IMR-90 (cell line): ENCODE results near the gene ANK2. TPM values are rescaled to one million over a fixed set of nuclear protein-coding genes. Genes with fewer than 3 reads are reported as not detected.

Source experiments
- ATAC-seq: fragments of 200-7000 bp; cut with Tn5 transposase; 2 replicates; pipeline ENCODE4 v1.9.1; 2020; ENCODE audit warnings: low read depth, mild to moderate bottlenecking, moderate library complexity
- BruUV-seq: library from RNA; stranded (reverse); fragments of 400-500 nt; replicated peaks from 2 replicates; lab custom pipeline; 2021; lab: Mats Ljungman, UMichigan
- CTCF ChIA-PET: fragments of 300-600 bp; formaldehyde crosslinking; extraction: SDS; loops from one replicate; lab custom pipeline; 2021; ENCODE audit warnings: antibody characterized with exemption; lab: Yijun Ruan, JAX
- POLR2A ChIA-PET: fragments of 300-600 bp; sonication (Branson Sonifier 250); formaldehyde crosslinking; loops from one replicate; lab custom pipeline; 2022; ENCODE audit warnings: antibody characterized with exemption; ENCODE audit not compliant: unreplicated experiment; lab: Charles Lee
- DNase-seq: peaks from one replicate; pipeline ENCODE4 v3.0.0; 2013
- H2AFZ ChIP-seq: replicated peaks from 2 replicates; pipeline ENCODE3; 2013; ENCODE audit warnings: low read length, mild to moderate bottlenecking; ENCODE audit not compliant: poor library complexity
- H2AK5ac ChIP-seq: 2 replicates; pipeline ENCODE4 v1.6.1; 2013; ENCODE audit warnings: low read depth, low read length, inconsistent platforms
- H2AK9ac ChIP-seq: replicated peaks from 2 replicates; pipeline ENCODE3; 2013; ENCODE audit warnings: mild to moderate bottlenecking, low read depth, low read length, moderate library complexity; ENCODE audit not compliant: poor library complexity
- H2BK120ac ChIP-seq: 2 replicates; pipeline ENCODE4 v1.6.1; 2013; ENCODE audit warnings: low read depth, low read length, inconsistent platforms
- H2BK15ac ChIP-seq: 3 replicates; pipeline ENCODE4 v1.6.1; 2013; ENCODE audit warnings: low read depth, low read length, inconsistent platforms
- H2BK20ac ChIP-seq: 2 replicates; pipeline ENCODE4 v1.6.1; 2013; ENCODE audit warnings: low read depth, mild to moderate bottlenecking, inconsistent platforms, low read length, moderate library complexity
- H2BK5ac ChIP-seq: 2 replicates; pipeline ENCODE4 v1.6.1; 2013; ENCODE audit warnings: mild to moderate bottlenecking, low read depth, low read length, inconsistent platforms; ENCODE audit not compliant: poor library complexity, severe bottlenecking
- H3K14ac ChIP-seq: replicated peaks from 2 replicates; pipeline ENCODE4 v1.6.1; 2013; ENCODE audit warnings: low read depth, low read length, inconsistent platforms
- H3K18ac ChIP-seq: 2 replicates; pipeline ENCODE4 v1.6.1; 2013; ENCODE audit warnings: low read depth, low read length, control low read depth
- H3K23ac ChIP-seq: 2 replicates; pipeline ENCODE4 v1.6.1; 2013; ENCODE audit warnings: low read depth, low read length, inconsistent platforms
- H3K27ac ChIP-seq: 2 replicates; pipeline ENCODE4 v1.5.1; 2013; ENCODE audit warnings: mild to moderate bottlenecking, control low read depth, low read length; ENCODE audit not compliant: insufficient read depth
- H3K27me3 ChIP-seq: 2 replicates; pipeline ENCODE4 v1.6.1; 2013; ENCODE audit warnings: low read length; ENCODE audit not compliant: control insufficient read depth, insufficient read depth
- H3K36me3 ChIP-seq: 2 replicates; pipeline ENCODE4 v1.6.1; 2013; ENCODE audit warnings: low read length, mixed read lengths; ENCODE audit not compliant: control insufficient read depth, insufficient read depth
- H3K4ac ChIP-seq: 2 replicates; pipeline ENCODE4 v1.6.1; 2013; ENCODE audit warnings: low read depth, low read length, inconsistent platforms
- H3K4me1 ChIP-seq: 2 replicates; pipeline ENCODE4 v1.6.1; 2013; ENCODE audit warnings: low read length, mixed read lengths; ENCODE audit not compliant: control insufficient read depth, insufficient read depth
- H3K4me2 ChIP-seq: 2 replicates; pipeline ENCODE4 v1.6.1; 2013; ENCODE audit warnings: low read depth, mild to moderate bottlenecking, control low read depth, low read length, moderate library complexity
- H3K4me3 ChIP-seq: 2 replicates; pipeline ENCODE4 v1.5.1; 2013; ENCODE audit warnings: low read depth, mild to moderate bottlenecking, control low read depth, low read length, moderate library complexity; ENCODE audit not compliant: insufficient read depth
- H3K56ac ChIP-seq: 2 replicates; pipeline ENCODE4 v1.6.1; 2013; ENCODE audit warnings: low read length, inconsistent platforms; ENCODE audit not compliant: insufficient read depth; ENCODE audit errors: extremely low read depth
- H3K79me1 ChIP-seq, 2 experiments: 2 replicates each; pipeline ENCODE4 v1.6.1; 2013; ENCODE audit warnings: low read length in 2 of 2, inconsistent platforms in 1 of 2, low read depth in 1 of 2
- H3K9ac ChIP-seq: 2 replicates; pipeline ENCODE4 v1.6.1; 2013; ENCODE audit warnings: low read depth, low read length, control low read depth
- H3K9me1 ChIP-seq: 2 replicates; pipeline ENCODE4 v1.6.1; 2013; ENCODE audit warnings: low read length, inconsistent platforms; ENCODE audit not compliant: insufficient read depth
- H3K9me3 ChIP-seq: 2 replicates; pipeline ENCODE4 v1.6.1; 2013; ENCODE audit warnings: low read length; ENCODE audit not compliant: control insufficient read depth, insufficient read depth
- H4K20me1 ChIP-seq: 2 replicates; pipeline ENCODE4 v1.6.1; 2013; ENCODE audit warnings: low read length, inconsistent platforms; ENCODE audit not compliant: insufficient read depth
- H4K5ac ChIP-seq: 2 replicates; pipeline ENCODE4 v1.6.1; 2013; ENCODE audit warnings: mild to moderate bottlenecking, low read depth, low read length, control low read depth
- H4K8ac ChIP-seq, 2 experiments: 2 replicates each; pipeline ENCODE4 v1.6.1; 2013; ENCODE audit warnings: low read depth in 2 of 2, low read length in 2 of 2, control low read depth in 1 of 2, inconsistent platforms in 1 of 2
- H4K91ac ChIP-seq: 2 replicates; pipeline ENCODE4 v1.6.1; 2013; ENCODE audit warnings: low read depth, low read length, inconsistent platforms; ENCODE audit not compliant: insufficient read depth
- BHLHE40 ChIP-seq: fragments of 150-350 bp; IDR thresholded peaks from 2 replicates; pipeline ENCODE4 v1.6.1; 2016; ENCODE audit warnings: mild to moderate bottlenecking, low read depth, low read length
- CEBPB ChIP-seq: IDR thresholded peaks from 2 replicates; pipeline ENCODE4 v1.6.1; 2012; ENCODE audit warnings: low read depth, low read length, improper control_type of control experiment
- CHD1 ChIP-seq: IDR thresholded peaks from 2 replicates; pipeline ENCODE4 v1.6.1; 2012; ENCODE audit warnings: low read depth, low read length, improper control_type of control experiment
- CTCF ChIP-seq: conservative IDR thresholded peaks from 2 replicates; pipeline ENCODE4 v1.5.1; 2012; ENCODE audit warnings: mild to moderate bottlenecking, low read depth, low read length, improper control_type of control experiment
- ELK1 ChIP-seq: fragments of 150-350 bp; IDR thresholded peaks from 2 replicates; pipeline ENCODE4 v1.6.1; 2016; ENCODE audit warnings: low read depth, mild to moderate bottlenecking, low read length, moderate library complexity, borderline replicate concordance
- FOS ChIP-seq: fragments of 150-350 bp; IDR thresholded peaks from 2 replicates; pipeline ENCODE4 v1.6.1; 2016; ENCODE audit warnings: low read depth, low read length
- MAFK ChIP-seq: IDR thresholded peaks from 2 replicates; pipeline ENCODE4 v1.6.1; 2012; ENCODE audit warnings: low read depth, low read length, improper control_type of control experiment
- MAZ ChIP-seq: IDR thresholded peaks from 2 replicates; pipeline ENCODE4 v1.6.1; 2012; ENCODE audit warnings: low read depth, mild to moderate bottlenecking, low read length, improper control_type of control experiment, moderate library complexity, borderline replicate concordance
- MXI1 ChIP-seq: IDR thresholded peaks from 2 replicates; pipeline ENCODE4 v1.6.1; 2012; ENCODE audit warnings: low read depth, mild to moderate bottlenecking, low read length, moderate library complexity, borderline replicate concordance
- NFE2L2 ChIP-seq: fragments of 150-350 bp; IDR thresholded peaks from 2 replicates; pipeline ENCODE4 v1.6.1; 2016; ENCODE audit warnings: low read depth, mild to moderate bottlenecking, low read length
- POLR2A ChIP-seq: IDR thresholded peaks from 2 replicates; pipeline ENCODE4 v1.6.1; 2012; ENCODE audit warnings: mild to moderate bottlenecking, low read depth, low read length
- RAD21 ChIP-seq: IDR thresholded peaks from 2 replicates; pipeline ENCODE4 v1.6.1; 2012; ENCODE audit warnings: low read length, improper control_type of control experiment
- RCOR1 ChIP-seq: IDR thresholded peaks from 2 replicates; pipeline ENCODE4 v1.6.1; 2012; ENCODE audit warnings: mild to moderate bottlenecking, low read length, improper control_type of control experiment; ENCODE audit not compliant: insufficient replicate concordance
- RFX5 ChIP-seq: IDR thresholded peaks from 2 replicates; pipeline ENCODE4 v1.8.0; 2012; ENCODE audit warnings: low read depth, mild to moderate bottlenecking, low read length, moderate library complexity
- SMC3 ChIP-seq: fragments of 150-350 bp; IDR thresholded peaks from 2 replicates; pipeline ENCODE4 v1.6.1; 2016; ENCODE audit warnings: low read depth, mild to moderate bottlenecking, antibody characterized with exemption, low read length, moderate library complexity
- USF2 ChIP-seq: fragments of 150-350 bp; IDR thresholded peaks from 2 replicates; pipeline ENCODE4 v1.6.1; 2017; ENCODE audit warnings: mild to moderate bottlenecking, antibody characterized with exemption, low read length, low read depth
- WGBS, 2 experiments: methylation state at CpG; one replicate each; pipeline versions ENCODE4 v1.1.5 to v1.1.7; 2013; ENCODE audit warnings: missing lambda C conversion rate in 2 of 2; ENCODE audit not compliant: insufficient read length in 1 of 2; ENCODE audit errors: extremely low coverage in 2 of 2; 5-methylcytosine and 5-hydroxymethylcytosine counted together
- dilution Hi-C: fragments of 300-500 bp; cut with HindIII; formaldehyde crosslinking; loops from one replicate; pipeline ENCODE4 v1.14.3; 2018; ENCODE audit warnings: low sequenced_read_pairs; ENCODE audit not compliant: unreplicated experiment
- in situ Hi-C: fragments of 300-500 bp; cut with MboI; formaldehyde crosslinking; loops from 3 replicates; pipeline ENCODE4 v1.14.3; 2019; ENCODE audit warnings: low sequenced_read_pairs, inconsistent platforms, mixed read lengths
- intact Hi-C: fragments of 100-400 bp; cut with micrococcal nuclease; formaldehyde crosslinking; loops from 2 replicates; pipeline ENCODE4 v1.10.0; 2022
- polyA plus RNA-seq, 3 experiments: library from polyadenylated mRNA; depleted of rRNA; stranded (reverse); fragments of >200 nt; gene quantifications; 2 replicates each; pipeline ENCODE4 v1.2.3, GENCODE V29; 2012; ENCODE audit warnings: low replicate concordance in 1 of 3
- total RNA-seq: library from RNA; depleted of rRNA; stranded (reverse); fragments of >200 nt; gene quantifications from 2 replicates; pipeline ENCODE4 v1.2.3, GENCODE V29; 2012

Gene ANK2
- total and polyA plus RNA-seq, 2 of the 4 experiments (the other 2 are of a cell fraction) = 0.82 to 6.6 TPM

GRCh38 chr4:113008716-113009115 is 40.7 kb upstream of the ANK2 start:
- no peaks in the 10 kb centered on the region for H3K27me3 ChIP-seq
- POLR2A ChIA-PET = no interaction called here
- no peak overlapping the region for H4K91ac ChIP-seq
- H2AFZ ChIP-seq = no peak overlapping the region
- H2BK5ac ChIP-seq = no peak overlapping the region
- no CpG with 5 or more reads among the region's 2 CpGs for WGBS, 2 experiments
- no peak overlapping the region for H3K23ac ChIP-seq
- H4K20me1 ChIP-seq = no peaks in the 10 kb centered on the region
- H3K9me1 ChIP-seq = no peaks in the 10 kb centered on the region
- no peaks in the 10 kb centered on the region for H3K36me3 ChIP-seq
- no peak overlapping the region for H3K56ac ChIP-seq
- no peak overlapping the region for H4K5ac ChIP-seq
- no peak overlapping the region for H4K8ac ChIP-seq
- H3K9ac ChIP-seq = no peak overlapping the region
- CTCF ChIA-PET = no interaction called here
- no peak overlapping the region for H2AK9ac ChIP-seq
- H3K4me1 ChIP-seq = no peaks in the 10 kb centered on the region
- no peak overlapping the region for H3K14ac ChIP-seq
- no peaks in the 10 kb centered on the region for H3K79me1 ChIP-seq
- H3K9me3 ChIP-seq = no peaks in the 10 kb centered on the region
- in situ Hi-C loops = no loop called here
- ATAC-seq (no peak), DNase-seq (no peak)
- no peak overlapping the region for H3K4me3 ChIP-seq
- no peak overlapping the region for H2BK15ac ChIP-seq
- H2BK120ac ChIP-seq = no peak overlapping the region
- dilution Hi-C loops = no loop called here
- H3K18ac ChIP-seq = no peak overlapping the region
- no peak overlapping the region for H2AK5ac ChIP-seq
- intact Hi-C loops = no loop called here
- H2BK20ac ChIP-seq = no peak overlapping the region
- BruUV-seq = no TSS peak
- no peak overlapping the region for H3K27ac ChIP-seq
- H3K4ac ChIP-seq = no peak overlapping the region
- no peak for TF ChIP-seq SMC3
- TF ChIP-seq FOS = no peak
- TF ChIP-seq CHD1 = no peak
- no peak for TF ChIP-seq NFE2L2
- TF ChIP-seq MAZ = no peak
- TF ChIP-seq CEBPB = no peak
- no peak for TF ChIP-seq RFX5
- TF ChIP-seq USF2 = no peak
- no peak for TF ChIP-seq BHLHE40
- no peak for TF ChIP-seq CTCF
- no peak for TF ChIP-seq RCOR1
- TF ChIP-seq ELK1 = no peak
- no peak for TF ChIP-seq RAD21
- TF ChIP-seq MXI1 = no peak
- TF ChIP-seq POLR2A = no peak
- TF ChIP-seq MAFK = no peak
- no peak overlapping the region for H3K4me2 ChIP-seq
